Tracheal epithelial cell (primary cell): Measurements from ENCODE around the gene RASSF8. TPM values are rescaled to one million over a fixed set of nuclear protein-coding genes. Genes with fewer than 3 reads are reported as not detected.

Experiments used
- total RNA-seq: library from RNA; depleted of rRNA; stranded (reverse); fragments of >200 nt; gene quantifications from 2 replicates; pipeline ENCODE4 v1.2.1, GENCODE V29; 2014

Gene RASSF8, protein sequence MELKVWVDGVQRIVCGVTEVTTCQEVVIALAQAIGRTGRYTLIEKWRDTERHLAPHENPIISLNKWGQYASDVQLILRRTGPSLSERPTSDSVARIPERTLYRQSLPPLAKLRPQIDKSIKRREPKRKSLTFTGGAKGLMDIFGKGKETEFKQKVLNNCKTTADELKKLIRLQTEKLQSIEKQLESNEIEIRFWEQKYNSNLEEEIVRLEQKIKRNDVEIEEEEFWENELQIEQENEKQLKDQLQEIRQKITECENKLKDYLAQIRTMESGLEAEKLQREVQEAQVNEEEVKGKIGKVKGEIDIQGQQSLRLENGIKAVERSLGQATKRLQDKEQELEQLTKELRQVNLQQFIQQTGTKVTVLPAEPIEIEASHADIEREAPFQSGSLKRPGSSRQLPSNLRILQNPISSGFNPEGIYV
- 15.6 and 17.4 TPM in 2 replicates for total RNA-seq

DNA sequence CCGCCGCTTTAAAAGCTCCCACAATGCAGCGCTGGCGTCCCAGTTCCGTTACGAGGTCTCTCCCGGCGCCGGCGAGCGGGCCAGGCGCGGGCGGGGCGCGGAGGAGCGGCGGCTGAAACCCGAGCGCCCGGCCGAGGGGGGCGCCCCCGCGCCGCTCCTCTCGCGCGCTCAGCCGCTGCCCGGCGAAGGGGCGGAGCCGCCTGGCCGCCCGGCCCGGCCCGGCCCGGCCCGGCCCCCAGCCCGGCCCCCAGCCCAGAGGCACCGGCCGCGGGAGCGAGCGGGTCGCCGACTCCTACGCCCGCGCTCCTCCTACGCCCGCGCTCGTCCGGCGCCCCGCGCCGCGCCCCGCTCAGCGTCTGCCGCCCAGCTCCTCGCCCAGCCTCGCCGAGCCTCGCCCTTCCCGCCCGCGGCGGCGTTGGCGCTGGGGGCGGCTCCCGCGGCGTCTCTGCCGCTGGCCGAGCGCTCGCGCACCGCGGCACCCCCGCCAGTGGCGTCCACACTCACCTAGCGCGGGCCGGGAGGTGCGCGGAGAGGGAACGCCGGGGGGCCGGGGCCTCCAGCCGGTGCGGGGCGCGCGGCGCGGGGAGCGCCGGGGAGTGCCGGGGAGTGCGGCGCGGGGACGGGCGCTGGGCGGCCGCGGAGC is at the start of gene RASSF8:
Gene RASSF8, plus strand, starts transcription at position 255 of the 643 bp plus-strand sequence. CDS start 96,662 bp downstream, outside the sequence.

DNA sequence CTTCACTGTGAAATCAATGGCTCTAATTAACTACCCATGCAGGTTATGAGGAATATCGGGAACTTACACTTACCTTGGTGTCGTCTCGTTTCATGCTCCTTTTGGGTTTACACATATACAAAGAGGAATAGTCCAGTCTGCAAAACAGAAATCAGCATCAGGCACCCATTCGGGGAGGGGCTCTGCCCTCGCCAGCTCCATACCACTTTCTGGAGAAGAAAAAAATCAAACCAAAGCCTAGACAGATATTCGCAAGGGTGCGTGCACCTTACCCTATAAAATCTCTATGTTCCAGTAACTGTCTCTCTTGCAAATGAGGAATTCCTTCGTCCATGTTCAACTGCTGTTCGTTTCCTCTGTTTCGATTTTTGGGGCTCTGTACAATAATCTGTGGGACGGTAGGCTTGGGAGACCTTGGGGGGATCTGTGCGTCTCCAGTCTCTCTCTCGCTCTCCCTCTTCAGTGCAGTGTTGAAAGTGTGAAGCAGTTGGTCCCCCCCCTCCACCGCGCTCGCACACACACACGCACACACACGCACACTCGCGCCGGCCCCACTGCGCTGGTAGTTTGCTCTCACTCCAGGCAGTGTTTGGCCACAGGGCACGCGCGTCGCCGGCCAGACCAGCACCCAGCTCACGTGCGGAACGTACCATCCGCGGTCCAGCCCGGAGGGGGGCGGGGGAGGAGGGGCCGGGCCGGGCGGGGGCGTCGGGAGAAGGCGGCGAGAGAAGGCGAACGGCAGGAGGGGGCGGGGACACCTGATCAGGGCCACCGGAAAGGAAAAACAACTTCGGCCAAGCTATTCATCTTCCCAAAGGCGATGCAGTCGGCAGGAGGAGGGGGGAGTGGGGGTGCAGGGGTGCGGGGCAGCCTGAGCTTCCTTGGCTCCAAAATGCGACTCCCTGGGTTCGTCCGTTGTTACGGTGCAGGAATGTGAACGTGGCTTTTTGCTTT is 166.2 kb downstream of the RASSF8 start, which contains the start of gene BHLHE41:
Gene BHLHE41, minus strand, starts transcription at position 592 of the 954 bp plus-strand sequence. Its CDS starts 258 bp downstream, at position 334.

Other genes starting within 250 kb of the RASSF8 start
- under 0.01 and 0.72 TPM in 2 replicates for gene BHLHE41, start 166.4 kb downstream of the RASSF8 start, total RNA-seq
- gene SSPN, start 236.9 kb downstream of the RASSF8 start, total RNA-seq, result 1.5 and 3.4 TPM in 2 replicates